H54 (cell line): ENCODE measurements around the gene PFKFB4.
"Not testable (repeated sequence)": the region's sequence is repeated elsewhere in the genome, so short reads cannot be mapped to it uniquely, and the experiment has no call there.

ENCODE experiments used
- DNase-seq: peaks from one replicate; pipeline ENCODE4 v3.0.0; 2011; ENCODE audit warnings: low spot score, mixed read lengths; ENCODE audit not compliant: insufficient read length
- FAIRE-seq: peaks from 3 replicates; lab custom pipeline; 2011; peaks lifted over from hg19 to GRCh38; lab: Jason Lieb, UNC
- POLR2A ChIP-seq: IDR thresholded peaks from 2 replicates; pipeline ENCODE4 v1.6.1; 2011; ENCODE audit warnings: low read depth, mild to moderate bottlenecking, low read length

The PFKFB4 gene

DNA sequence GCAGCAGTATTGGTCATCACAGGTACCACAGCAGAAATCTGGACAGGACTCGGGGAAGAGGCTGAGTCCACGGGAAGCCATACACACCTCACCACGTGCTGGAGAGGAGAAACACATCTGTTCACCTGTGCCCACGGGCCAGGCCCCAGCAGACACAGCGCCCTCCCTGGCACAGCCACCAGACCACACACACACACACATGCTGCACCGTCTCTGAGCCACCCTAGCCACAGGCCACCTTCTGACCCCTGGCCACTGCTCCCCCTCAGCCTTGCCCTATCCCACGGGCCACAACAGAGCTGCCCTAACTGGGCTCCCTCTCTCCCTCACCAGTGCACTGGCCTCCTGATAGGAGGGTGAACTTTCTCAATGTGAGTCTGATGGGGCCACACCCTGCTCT is 55.4 kb downstream of the PFKFB4 start:
- no peak for FAIRE-seq
- no peak for DNase-seq
- TF ChIP-seq POLR2A = no peak

DNA sequence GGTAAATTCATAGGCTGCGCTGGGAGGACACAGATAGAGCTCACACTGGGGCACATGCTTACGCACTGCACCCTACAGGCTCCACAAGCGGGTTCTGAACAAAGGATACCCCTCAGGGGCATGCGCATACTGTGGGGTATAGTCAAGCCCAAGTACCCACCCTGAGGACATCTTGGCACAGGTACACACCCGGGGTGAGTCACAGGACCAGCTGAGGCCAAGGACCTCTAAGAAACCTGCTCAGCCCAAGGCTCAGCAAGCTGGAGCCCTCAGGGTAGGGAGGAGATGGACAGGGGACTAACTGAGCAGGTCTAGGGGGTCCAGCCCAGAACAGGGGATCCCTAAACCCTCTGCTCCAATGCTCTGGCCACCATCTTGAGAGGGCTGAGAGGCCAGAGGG is 55.9 kb downstream of the PFKFB4 start:
- TF ChIP-seq POLR2A = no peak
- no peak for DNase-seq
- no peak for FAIRE-seq

DNA sequence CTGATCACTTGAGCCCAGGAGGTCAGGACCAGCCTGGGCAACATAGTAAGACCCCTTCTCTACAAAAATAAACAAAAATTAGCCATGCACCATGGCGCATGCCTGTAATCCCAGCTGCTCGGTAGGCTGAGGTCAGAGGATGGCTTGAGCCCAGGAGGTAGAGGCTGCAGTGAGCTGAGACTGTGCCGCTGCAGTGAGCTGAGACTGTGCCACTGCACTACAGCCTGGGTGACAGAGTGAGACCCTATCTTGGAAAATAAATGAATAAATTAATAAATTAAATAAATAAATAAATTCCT is 63.5 kb downstream of the PFKFB4 start:
- no peak for FAIRE-seq
- no peak for TF ChIP-seq POLR2A
- DNase-seq = no peak

DNA sequence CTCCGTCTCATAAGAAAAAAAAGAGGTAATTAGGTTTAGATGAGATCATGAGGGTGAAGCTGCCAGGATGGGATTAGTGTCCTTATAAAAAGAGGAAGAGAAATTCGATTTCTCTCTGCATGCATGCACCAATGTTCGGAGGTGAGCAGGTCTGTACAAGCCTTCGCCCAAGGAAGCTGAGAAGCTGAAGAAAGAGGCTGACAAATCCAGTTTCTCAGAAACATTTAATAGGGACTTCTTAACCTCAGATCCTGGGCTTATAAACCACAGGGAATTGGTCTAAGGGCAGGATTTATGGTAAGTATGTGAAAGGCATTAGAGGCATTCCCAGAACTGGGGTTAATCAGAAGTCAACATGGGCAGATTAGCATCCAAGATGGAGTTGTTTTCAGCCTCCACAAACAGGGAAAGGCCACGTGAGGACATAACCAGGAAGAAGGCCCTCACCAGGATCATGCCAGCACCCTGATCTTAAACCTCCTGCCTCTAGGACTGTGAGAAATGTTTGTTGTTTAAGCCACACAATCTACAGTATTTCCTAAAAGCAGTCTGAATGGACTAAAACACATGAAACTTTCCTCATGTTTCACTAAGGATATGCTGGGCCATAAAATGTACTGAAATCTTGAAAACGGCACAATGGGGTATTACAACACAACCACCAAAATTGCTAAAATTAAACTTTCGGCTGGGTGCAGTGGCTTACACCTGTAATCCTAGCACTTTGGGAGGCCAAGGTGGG is 64.0 kb downstream of the PFKFB4 start:
- TF ChIP-seq POLR2A = no peak
- no peak for FAIRE-seq
- no peak for DNase-seq

DNA sequence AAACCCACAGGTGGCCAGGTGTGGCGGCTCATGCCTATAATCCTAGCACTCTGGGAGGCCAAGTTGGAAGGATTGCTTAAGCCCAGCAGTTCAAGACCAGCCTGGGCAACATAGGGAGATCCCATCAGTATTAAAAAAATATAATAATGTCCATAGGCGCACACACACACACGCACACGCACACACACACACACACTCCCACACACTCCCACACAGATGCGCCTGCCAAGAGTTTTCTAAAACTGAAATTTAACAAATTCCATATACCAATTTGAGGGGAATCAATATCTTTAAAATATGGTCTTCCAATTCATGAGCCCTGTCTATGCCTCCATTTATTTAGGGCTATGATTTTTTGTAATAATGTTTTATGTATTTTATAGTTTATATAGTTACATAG is 69.7 kb downstream of the PFKFB4 start:
- no peak for DNase-seq
- no peak for FAIRE-seq

DNA sequence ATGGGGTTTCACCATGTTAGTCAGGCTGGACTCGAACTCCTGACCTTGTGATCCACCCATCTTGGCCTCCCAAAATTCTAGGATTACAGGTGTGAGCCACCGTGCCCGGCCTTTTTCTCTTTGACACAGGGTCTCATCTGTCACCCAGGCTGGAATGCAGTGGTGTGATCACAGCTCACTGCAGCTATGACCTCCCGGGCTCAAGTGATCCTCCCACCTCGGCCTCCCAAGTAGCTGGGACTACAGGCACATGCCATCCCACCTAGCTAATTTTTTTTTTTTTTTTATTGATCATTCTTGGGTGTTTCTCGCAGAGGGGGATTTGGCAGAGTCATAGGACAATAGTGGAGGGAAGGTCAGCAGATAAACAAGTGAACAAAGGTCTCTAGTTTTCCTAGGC is 73.8 kb downstream of the PFKFB4 start:
- not testable (repeated sequence) for FAIRE-seq, DNase-seq

More for the DNA sequence above, 69.7 kb downstream of the PFKFB4 start:
- TF ChIP-seq POLR2A = no peak

DNA sequence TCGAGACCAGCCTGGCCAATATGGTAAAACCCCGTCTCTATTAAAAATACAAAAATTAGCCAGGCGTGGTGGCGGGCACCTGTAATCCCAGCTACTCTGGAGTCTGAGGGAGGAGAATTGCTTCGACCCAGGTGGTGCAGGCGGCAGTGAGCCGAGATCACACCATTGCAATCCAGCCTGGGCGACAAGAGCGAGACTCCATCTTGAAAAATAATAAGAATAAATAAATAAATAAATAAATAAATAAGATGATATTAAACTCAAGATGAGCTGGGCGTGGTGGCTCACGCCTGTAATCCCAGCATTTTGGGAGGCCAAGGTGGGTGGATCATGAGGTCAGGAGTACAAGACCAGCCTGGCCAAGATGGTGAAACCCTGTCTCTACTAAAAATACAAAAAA is 75.7 kb downstream of the PFKFB4 start:
- not testable (repeated sequence) for DNase-seq, FAIRE-seq

DNA sequence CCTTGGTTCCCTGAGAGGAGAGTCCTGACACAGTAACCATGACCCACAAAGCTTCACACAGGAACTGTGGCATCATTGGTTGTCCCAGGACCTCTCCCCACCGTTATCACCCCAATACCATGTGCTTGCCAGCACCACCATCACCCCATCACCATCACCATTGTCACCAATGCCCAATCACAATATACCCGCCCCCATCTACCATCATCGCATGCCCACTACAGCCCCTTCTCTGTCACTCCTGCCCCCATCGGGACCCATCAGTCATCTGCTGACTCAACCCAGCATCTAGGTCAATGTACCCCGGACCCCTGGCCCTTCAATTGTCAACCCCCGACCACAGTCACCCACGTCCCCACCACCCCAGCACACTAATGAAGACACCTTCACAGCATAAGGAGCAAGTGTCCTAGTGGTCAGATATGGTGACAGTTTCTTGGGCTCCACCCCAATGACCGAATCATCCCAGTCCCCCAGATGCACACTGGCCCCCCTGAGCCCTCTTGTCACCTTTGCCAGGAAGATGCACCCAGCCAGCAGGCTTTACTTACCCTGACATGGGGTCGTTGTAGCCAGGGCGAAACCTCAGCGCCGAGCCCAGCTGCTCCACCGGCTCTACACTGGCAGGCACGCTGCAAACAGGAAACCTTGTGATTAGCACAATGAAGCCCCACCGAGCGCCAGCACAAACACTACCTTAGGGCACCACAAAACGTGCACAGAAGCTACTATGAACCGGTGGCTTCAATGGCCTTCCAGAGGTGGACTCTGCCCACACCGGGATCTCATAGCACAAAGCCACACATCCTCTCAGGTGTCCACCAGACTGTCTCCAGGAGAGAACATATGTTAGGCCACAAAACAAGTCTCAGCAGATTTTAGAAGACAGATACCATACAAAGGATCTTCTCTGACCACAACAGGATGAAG is 77.7 kb downstream of the PFKFB4 start:
- no peak for DNase-seq
- no peak for TF ChIP-seq POLR2A
- no peak for FAIRE-seq

DNA sequence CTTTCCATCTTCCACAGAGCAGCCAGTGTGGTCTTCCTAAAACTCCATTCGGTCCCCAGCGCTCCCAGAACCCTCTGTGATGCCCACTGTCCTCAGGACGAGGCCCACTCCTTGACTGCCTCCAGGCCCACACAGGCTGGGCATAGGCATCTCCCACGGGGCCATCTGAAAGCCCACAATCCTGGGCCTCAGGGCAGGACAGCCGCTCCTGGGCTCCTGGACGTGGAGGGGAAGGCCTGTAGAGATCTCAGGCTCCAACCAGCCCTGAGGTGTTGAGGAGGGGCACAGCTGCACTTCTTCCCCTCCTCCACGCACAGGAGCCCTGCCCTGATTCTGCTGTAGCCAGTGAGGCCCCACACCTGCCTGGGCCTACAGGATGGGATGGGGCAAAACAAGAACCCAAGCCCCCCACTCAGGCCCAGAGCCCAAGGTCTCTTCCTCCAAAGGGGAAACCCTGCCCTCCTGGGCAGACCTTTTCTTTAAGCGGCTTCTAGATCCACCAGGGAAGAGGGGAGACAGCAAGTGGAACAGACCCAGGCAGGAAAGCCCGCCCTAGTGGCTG is 78.6 kb downstream of the PFKFB4 start:
- TF ChIP-seq POLR2A = no peak
- DNase-seq (no peak), FAIRE-seq (no peak)

DNA sequence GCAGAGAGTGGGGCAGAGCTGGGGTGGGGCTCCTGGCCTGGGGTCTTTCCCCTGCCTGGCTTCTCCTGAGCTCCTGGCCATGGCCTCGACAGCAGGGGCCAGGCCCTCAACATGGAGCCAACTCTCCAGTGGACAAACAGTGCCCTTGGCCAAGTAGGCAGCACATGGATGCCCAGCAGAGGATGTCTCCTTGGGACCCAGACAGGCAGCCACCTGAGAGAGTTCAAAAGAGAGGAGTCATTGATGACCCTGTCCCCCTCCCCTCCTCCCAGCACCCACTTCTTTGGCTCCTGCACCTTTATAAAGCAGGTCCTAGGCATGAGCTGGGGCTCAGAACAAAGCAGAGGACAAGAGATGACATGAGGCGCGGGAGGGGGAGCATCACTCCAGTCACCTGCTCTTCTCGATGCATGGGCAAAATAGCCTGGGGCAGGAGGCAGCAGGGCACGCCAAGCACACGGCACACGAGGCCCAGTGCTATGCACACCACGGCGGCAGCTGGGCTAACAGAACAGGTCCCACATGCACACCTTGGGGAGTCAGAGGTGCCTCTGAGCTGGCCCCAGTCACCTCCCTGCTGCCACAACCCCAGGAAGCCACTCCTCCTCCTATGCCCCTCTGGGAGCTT is 80.1 kb downstream of the PFKFB4 start:
- no peak for TF ChIP-seq POLR2A
- FAIRE-seq (no peak), DNase-seq (no peak)

DNA sequence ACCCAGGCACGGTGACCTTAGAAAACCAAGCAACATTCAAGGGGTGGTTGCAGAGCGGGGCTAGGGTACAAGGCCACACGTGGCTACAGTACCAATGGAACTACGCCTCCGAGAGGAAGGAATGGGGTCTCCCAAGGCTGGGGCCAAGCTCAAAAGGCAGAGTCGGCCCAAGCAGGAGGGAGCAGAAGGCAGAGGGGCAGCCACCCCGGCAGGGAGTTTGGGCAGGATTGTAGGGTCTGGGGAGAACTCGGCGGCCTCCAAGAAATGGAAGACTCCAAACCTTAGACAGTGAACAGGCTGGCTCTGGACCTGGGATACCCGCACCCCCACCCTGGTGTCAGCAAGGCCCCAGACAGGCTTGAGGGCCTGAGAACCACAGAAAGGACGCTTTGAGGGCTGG is 81.4 kb downstream of the PFKFB4 start:
- TF ChIP-seq POLR2A = no peak
- no peak for FAIRE-seq
- DNase-seq = no peak

DNA sequence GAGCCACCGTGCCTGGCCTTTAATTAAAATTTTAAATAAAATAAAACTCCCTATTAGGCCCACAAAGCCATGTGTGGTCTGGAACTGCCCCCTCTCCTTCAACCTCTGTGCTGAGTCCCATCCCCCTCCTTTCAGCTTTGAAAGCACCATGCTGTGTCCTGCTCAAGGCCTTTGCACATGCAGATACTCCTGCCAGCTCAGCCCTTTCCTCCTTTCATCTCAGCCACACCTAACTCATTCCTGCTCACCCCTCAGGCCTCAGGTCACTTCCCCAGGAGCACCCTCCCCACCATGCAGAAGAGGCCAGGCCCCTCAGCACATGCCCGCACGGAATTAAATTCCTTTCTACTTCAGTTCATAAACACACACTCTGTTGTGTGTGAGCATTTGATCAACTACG is 82.0 kb downstream of the PFKFB4 start:
- no peak for FAIRE-seq
- no peak for DNase-seq
- TF ChIP-seq POLR2A = no peak

DNA sequence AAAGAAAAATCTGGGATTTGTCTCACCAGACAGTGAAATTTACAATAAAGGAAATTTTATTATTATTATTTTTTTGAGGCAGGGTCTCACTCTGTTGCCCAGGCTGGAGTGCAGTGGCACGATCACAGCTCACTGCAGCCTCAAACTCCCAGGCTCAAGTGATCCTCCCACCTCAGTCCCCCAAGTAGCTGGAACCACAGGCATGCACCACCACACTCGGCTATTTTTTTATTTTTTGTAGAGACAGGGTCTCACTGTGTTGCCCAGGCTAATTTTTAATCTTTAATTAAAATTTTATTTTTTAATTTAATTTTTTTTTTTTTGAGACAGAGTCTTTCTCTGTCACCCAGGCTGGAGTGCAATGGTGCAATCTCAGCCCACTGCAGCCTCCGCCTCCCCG is 82.6 kb downstream of the PFKFB4 start:
- DNase-seq, FAIRE-seq: not testable (repeated sequence)

DNA sequence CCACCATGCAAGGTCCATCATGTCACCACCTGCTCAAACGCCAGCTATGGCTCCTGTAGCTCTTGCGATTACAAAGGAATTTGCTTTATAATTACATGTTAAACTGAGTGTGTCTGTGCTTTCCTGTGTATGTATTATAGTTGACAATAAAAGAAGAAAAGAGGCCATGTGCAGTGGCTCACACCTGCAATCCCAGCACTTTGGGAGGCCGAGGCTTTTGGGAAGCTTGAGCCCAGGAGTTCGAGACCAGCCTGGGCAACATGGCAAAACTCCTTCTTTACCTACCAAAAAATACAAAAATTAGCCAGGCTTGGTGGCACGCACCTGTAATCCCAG is 83.0 kb downstream of the PFKFB4 start:
- TF ChIP-seq POLR2A = no peak
- DNase-seq = no peak
- FAIRE-seq = no peak
